ENCODE data around the gene A2ML1. TPM values are rescaled to one million over a fixed set of nuclear protein-coding genes. Genes with fewer than 3 reads are reported as not detected.

The A2ML1 gene
- total and polyA plus RNA-seq, 2 donors (not counting 3 experiments of a cell fraction or from before 2014, with no cell fraction given), result not detected

GRCh38 chr12:8894986-8895385, 72.6 kb downstream of the A2ML1 start:
- Histone ChIP-seq H3K9me3 (replicated peaks; ENCODE audit: control insufficient read depth, insufficient read depth, low read length) (no peaks in the 10 kb centered on the region), H3K4me3 (replicated peaks in 1 of 3; ENCODE audit: insufficient read depth in 1 of 3, low read depth in 1 of 3, low read length in 3 of 3) (no peak overlapping the region), H3K9me1 (replicated peaks; ENCODE audit: control insufficient read depth, extremely low read depth, insufficient read depth, low read length) (no peaks in the 10 kb centered on the region), H3K79me2 (ENCODE audit: control insufficient read depth, insufficient read depth, low read length) (no peaks in the 10 kb centered on the region), H3K9ac (replicated peaks; ENCODE audit: extremely low read depth, insufficient read depth, low read length) (no peak overlapping the region), H3K4me1 (ENCODE audit: control insufficient read depth, extremely low read depth, insufficient read depth, low read length) (no peaks in the 10 kb centered on the region), H2AFZ (ENCODE audit: low read depth, low read length) (no peak overlapping the region), H3K27me3 (ENCODE audit: control insufficient read depth in 2 of 2, insufficient read depth in 2 of 2, low read length in 2 of 2) (peaks cover 0 to 5% of the 10 kb centered on the region in 2 experiments), H3K27ac (ENCODE audit: insufficient read depth, low read depth, low read length) (no peak overlapping the region), H4K20me1 (replicated peaks; ENCODE audit: control insufficient read depth, extremely low read depth, insufficient read depth, low read length) (no peaks in the 10 kb centered on the region), H3K36me3 (ENCODE audit: control insufficient read depth in 2 of 2, extremely low read depth in 1 of 2, insufficient read depth in 2 of 2, low read length in 2 of 2) (no peaks in the 10 kb centered on the region), H3K4me2 (ENCODE audit: insufficient read depth, low read length) (no peak overlapping the region)
- ChIA-PET POLR2A (no interaction called here), CTCF (interaction anchor here (1.0 to 2.3 kb wide), 4 partner anchors 9 to 238 kb away, joined by 4 to 10 read pairs (median 7); no protein-coding TSS in a partner anchor)
- dilution Hi-C loops (cut with MboI; ENCODE audit: extremely low pct_ligation_motif_present, low sequenced_read_pairs) (no loop called here), intact Hi-C loops (cut with micrococcal nuclease) (no loop called here)
- no TSS peak for BruUV-seq (replicated peaks)
- no peak for TF ChIP-seq FOS (IDR thresholded peaks at IDR 0.05; ENCODE audit: borderline replicate concordance, insufficient read depth, low read length)
- TF ChIP-seq POLR2AphosphoS5 (IDR thresholded peaks at IDR 0.05; ENCODE audit: insufficient read depth, low read depth, low read length), result no peak
- TF ChIP-seq POLR2A (IDR thresholded peaks at IDR 0.05; ENCODE audit: low read depth, low read length), result no peak
- TF ChIP-seq GATA2 (IDR thresholded peaks at IDR 0.05; ENCODE audit: insufficient read depth, insufficient read length, low read depth, low read length), result no peak
- TF ChIP-seq CTCF (IDR thresholded peaks at IDR 0.05; ENCODE audit: extremely low read depth in 1 of 2, insufficient read depth in 1 of 2, low read depth in 1 of 2, low read length in 2 of 2), result no peak
- DNase-seq (ENCODE audit: low read depth, low spot score) (no peak), FAIRE-seq (no peak)

GRCh38 chr12:8897081-8897480, 74.7 kb downstream of the A2ML1 start:
- no peak for TF ChIP-seq FOS (IDR thresholded peaks at IDR 0.05; ENCODE audit: borderline replicate concordance, insufficient read depth, low read length)
- no peak for TF ChIP-seq POLR2A (IDR thresholded peaks at IDR 0.05; ENCODE audit: low read depth, low read length)
- no peak for TF ChIP-seq JUN (IDR thresholded peaks at IDR 0.05; ENCODE audit: borderline replicate concordance, insufficient read depth, insufficient read length, low read depth)
- no peak for TF ChIP-seq POLR2AphosphoS5 (IDR thresholded peaks at IDR 0.05; ENCODE audit: insufficient read depth, low read depth, low read length)
- no peak for TF ChIP-seq MYC (IDR thresholded peaks at IDR 0.05; ENCODE audit: low read depth, low read length)
- TF ChIP-seq GATA2 (IDR thresholded peaks at IDR 0.05; ENCODE audit: insufficient read depth, insufficient read length, low read depth, low read length), result no peak
- TF ChIP-seq EZH2 (IDR thresholded peaks at IDR 0.05; ENCODE audit: borderline replicate concordance, low read depth, low read length, severe bottlenecking), result no peak
- no peak for TF ChIP-seq MAX (IDR thresholded peaks at IDR 0.05; ENCODE audit: insufficient read depth, insufficient read length)
- FAIRE-seq, result no peak
- Histone ChIP-seq H3K9me3 (replicated peaks; ENCODE audit: control insufficient read depth, insufficient read depth, low read length) (no peaks in the 10 kb centered on the region), H3K9me1 (replicated peaks; ENCODE audit: control insufficient read depth, extremely low read depth, insufficient read depth, low read length) (no peaks in the 10 kb centered on the region), H3K4me3 (replicated peaks in 1 of 3; ENCODE audit: insufficient read depth in 1 of 3, low read depth in 1 of 3, low read length in 3 of 3) (no peak overlapping the region), H3K27me3 (ENCODE audit: control insufficient read depth in 2 of 2, insufficient read depth in 2 of 2, low read length in 2 of 2) (peaks cover 0 to 5% of the 10 kb centered on the region in 2 experiments), H2AFZ (ENCODE audit: low read depth, low read length) (no peak overlapping the region), H3K79me2 (ENCODE audit: control insufficient read depth, insufficient read depth, low read length) (no peaks in the 10 kb centered on the region), H3K9ac (replicated peaks; ENCODE audit: extremely low read depth, insufficient read depth, low read length) (no peak overlapping the region), H3K27ac (ENCODE audit: insufficient read depth, low read depth, low read length) (no peak overlapping the region), H3K36me3 (ENCODE audit: control insufficient read depth in 2 of 2, extremely low read depth in 1 of 2, insufficient read depth in 2 of 2, low read length in 2 of 2) (no peaks in the 10 kb centered on the region), H4K20me1 (replicated peaks; ENCODE audit: control insufficient read depth, extremely low read depth, insufficient read depth, low read length) (no peaks in the 10 kb centered on the region), H3K4me1 (ENCODE audit: control insufficient read depth, extremely low read depth, insufficient read depth, low read length) (no peaks in the 10 kb centered on the region), H3K4me2 (ENCODE audit: insufficient read depth, low read length) (no peak overlapping the region)
- intact Hi-C loops (cut with micrococcal nuclease) (no loop called here), dilution Hi-C loops (cut with MboI; ENCODE audit: extremely low pct_ligation_motif_present, low sequenced_read_pairs) (no loop called here)
- BruUV-seq (replicated peaks), result no TSS peak
- POLR2A ChIA-PET, result no interaction called here
- DNase-seq (ENCODE audit: low read depth, low spot score), result no peak
- CTCF ChIA-PET, result interaction anchor here (1.5 kb wide), 1 partner anchor 215 kb away, joined by 4 read pairs; no protein-coding TSS in a partner anchor

All from endothelial cell of umbilical vein (primary cell).